ENCODE results near the gene TRPC6.

GRCh38 chr11:101509922-101510321 is 73.9 kb downstream of the TRPC6 start:
- TF ChIP-seq CTCF (IDR thresholded peaks at IDR 0.05) (no peak), POLR2AphosphoS5 (IDR thresholded peaks at IDR 0.05) (no peak)
